ENCODE measurements around the gene MCF2L2. TPM values are rescaled to one million over a fixed set of nuclear protein-coding genes. Genes with fewer than 3 reads are reported as not detected.

Gene MCF2L2
- total and polyA plus RNA-seq, 2 donors from 2014 or later, result 0.32 to 1.7 TPM

DNA sequence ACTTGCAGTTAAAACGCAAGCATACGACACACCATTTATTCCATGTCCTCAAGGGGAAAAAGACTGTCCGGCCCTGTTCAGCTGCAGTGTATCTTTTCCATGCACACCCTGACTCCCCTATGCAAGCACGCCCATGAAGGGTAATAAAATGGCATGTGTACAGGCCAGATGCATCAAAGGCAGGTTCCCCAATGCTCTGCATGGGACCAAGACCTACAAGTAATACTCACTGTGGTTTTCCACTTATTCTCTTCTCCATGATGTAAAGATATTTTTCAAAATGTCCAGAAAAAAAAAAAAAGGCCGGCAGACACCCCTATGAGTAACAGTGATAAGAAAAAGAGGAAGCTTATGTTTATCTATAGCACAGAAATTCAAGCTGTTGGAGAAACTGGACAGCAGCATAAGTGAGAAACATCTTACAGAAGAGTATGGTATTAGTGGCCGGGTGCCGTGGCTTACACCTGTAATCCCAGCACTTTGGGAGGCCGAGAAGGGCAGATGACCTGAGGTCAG is 70.8 kb downstream of the MCF2L2 start:
- peaks cover 0 to 6% (median 0%) of the 10 kb centered on the region in 3 donors for H3K9me3 ChIP-seq (ENCODE audit: control insufficient read depth in 2 of 3, insufficient read depth in 1 of 3, low read length in 3 of 3)
- no peak for FAIRE-seq
- H3K27me3 ChIP-seq (ENCODE audit: control insufficient read depth, insufficient read depth, low read length), result no peaks in the 10 kb centered on the region
- H3K27ac ChIP-seq (ENCODE audit: low read depth in 2 of 2, low read length in 2 of 2), result no peak overlapping the region
- intact Hi-C loops (cut with DNase I), result no loop called here
- TF ChIP-seq, protein P1, sequence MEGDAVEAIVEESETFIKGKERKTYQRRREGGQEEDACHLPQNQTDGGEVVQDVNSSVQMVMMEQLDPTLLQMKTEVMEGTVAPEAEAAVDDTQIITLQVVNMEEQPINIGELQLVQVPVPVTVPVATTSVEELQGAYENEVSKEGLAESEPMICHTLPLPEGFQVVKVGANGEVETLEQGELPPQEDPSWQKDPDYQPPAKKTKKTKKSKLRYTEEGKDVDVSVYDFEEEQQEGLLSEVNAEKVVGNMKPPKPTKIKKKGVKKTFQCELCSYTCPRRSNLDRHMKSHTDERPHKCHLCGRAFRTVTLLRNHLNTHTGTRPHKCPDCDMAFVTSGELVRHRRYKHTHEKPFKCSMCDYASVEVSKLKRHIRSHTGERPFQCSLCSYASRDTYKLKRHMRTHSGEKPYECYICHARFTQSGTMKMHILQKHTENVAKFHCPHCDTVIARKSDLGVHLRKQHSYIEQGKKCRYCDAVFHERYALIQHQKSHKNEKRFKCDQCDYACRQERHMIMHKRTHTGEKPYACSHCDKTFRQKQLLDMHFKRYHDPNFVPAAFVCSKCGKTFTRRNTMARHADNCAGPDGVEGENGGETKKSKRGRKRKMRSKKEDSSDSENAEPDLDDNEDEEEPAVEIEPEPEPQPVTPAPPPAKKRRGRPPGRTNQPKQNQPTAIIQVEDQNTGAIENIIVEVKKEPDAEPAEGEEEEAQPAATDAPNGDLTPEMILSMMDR (IDR thresholded peaks at IDR 0.05; ENCODE audit: borderline replicate concordance, extremely low read depth, insufficient read depth), result no peak
- DNase-seq, result no peak
- H3K4me1 ChIP-seq (ENCODE audit: control insufficient read depth in 2 of 3, insufficient read depth in 2 of 3, low read depth in 1 of 3, low read length in 3 of 3), result no peaks in the 10 kb centered on the region
- no peak overlapping the region for H3K9ac ChIP-seq (ENCODE audit: low read length in 3 of 3)
- H3K36me3 ChIP-seq (ENCODE audit: control insufficient read depth in 2 of 3, insufficient read depth in 3 of 3, low read length in 3 of 3), result no peaks in the 10 kb centered on the region
- H3K4me3 ChIP-seq (ENCODE audit: low read length in 3 of 3), result no peak overlapping the region

DNA sequence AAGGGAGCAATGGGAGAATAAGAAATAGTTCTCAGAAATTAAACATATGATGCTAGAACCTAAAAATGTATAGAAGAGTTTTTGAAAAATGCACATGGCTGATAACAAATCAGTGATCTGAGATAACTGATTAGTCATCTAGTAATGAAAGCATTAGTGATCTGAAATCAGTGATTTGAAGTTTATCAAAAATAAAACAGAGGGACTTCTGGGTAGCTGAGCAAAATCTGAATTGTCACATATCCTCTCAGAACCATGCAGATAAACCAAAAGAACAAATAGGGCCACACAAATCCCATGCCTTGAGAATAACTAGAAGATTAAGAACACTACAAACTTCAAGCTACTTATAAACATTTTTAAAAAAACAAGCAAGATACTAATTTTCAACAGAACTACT is 71.5 kb downstream of the MCF2L2 start:
- Histone ChIP-seq H3K9me3 (ENCODE audit: control insufficient read depth in 2 of 3, insufficient read depth in 1 of 3, low read length in 3 of 3) (peaks cover 0 to 6% (median 0%) of the 10 kb centered on the region in 3 donors), H3K9ac (ENCODE audit: low read length in 3 of 3) (no peak overlapping the region), H3K4me1 (ENCODE audit: control insufficient read depth in 2 of 3, insufficient read depth in 2 of 3, low read depth in 1 of 3, low read length in 3 of 3) (no peaks in the 10 kb centered on the region), H3K27ac (ENCODE audit: low read depth in 2 of 2, low read length in 2 of 2) (no peak overlapping the region), H3K36me3 (ENCODE audit: control insufficient read depth in 2 of 3, insufficient read depth in 3 of 3, low read length in 3 of 3) (no peaks in the 10 kb centered on the region), H3K4me3 (ENCODE audit: low read length in 3 of 3) (no peak overlapping the region), H3K27me3 (ENCODE audit: control insufficient read depth, insufficient read depth, low read length) (no peaks in the 10 kb centered on the region)
- DNase-seq, result no peak
- intact Hi-C loops (cut with DNase I), result no loop called here
- FAIRE-seq, result no peak
- TF ChIP-seq, protein P1 (IDR thresholded peaks at IDR 0.05; ENCODE audit: borderline replicate concordance, extremely low read depth, insufficient read depth), result no peak

DNA sequence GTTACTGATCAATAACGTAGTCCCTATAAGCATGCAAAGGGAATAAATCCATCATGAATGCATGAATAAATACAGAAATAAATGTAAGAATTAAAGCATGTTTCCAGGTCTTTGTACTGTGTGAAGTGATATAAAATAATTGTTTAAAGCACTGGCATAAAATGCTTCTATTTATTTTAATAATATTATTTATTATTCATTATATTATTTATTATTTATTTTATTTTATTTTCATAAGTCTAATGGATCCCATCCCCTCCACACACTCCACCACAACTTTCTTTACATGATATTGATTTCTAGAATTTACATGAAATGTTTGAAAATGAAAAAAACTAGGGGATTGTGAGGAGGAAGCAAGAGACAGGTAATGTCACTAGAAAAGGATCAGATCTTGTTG is 73.5 kb downstream of the MCF2L2 start:
- no peak overlapping the region for H3K9ac ChIP-seq (ENCODE audit: low read length in 3 of 3)
- intact Hi-C loops (cut with DNase I), result no loop called here
- TF ChIP-seq, protein P1 (IDR thresholded peaks at IDR 0.05; ENCODE audit: borderline replicate concordance, extremely low read depth, insufficient read depth), result no peak
- H3K4me1 ChIP-seq (ENCODE audit: control insufficient read depth in 2 of 3, insufficient read depth in 2 of 3, low read depth in 1 of 3, low read length in 3 of 3), result no peaks in the 10 kb centered on the region
- no peak overlapping the region for H3K27ac ChIP-seq (ENCODE audit: low read depth in 2 of 2, low read length in 2 of 2)
- no peaks in the 10 kb centered on the region for H3K36me3 ChIP-seq (ENCODE audit: control insufficient read depth in 2 of 3, insufficient read depth in 3 of 3, low read length in 3 of 3)
- H3K9me3 ChIP-seq (ENCODE audit: control insufficient read depth in 2 of 3, insufficient read depth in 1 of 3, low read length in 3 of 3), result peaks cover 0 to 6% (median 0%) of the 10 kb centered on the region in 3 donors
- no peaks in the 10 kb centered on the region for H3K27me3 ChIP-seq (ENCODE audit: control insufficient read depth, insufficient read depth, low read length)
- H3K4me3 ChIP-seq (ENCODE audit: low read length in 3 of 3), result no peak overlapping the region
- FAIRE-seq (no peak), DNase-seq (no peak)

- DNase-seq, result no peak
- TF ChIP-seq, protein P1 (IDR thresholded peaks at IDR 0.05; ENCODE audit: borderline replicate concordance, extremely low read depth, insufficient read depth), result no peak
- Histone ChIP-seq H3K27me3 (ENCODE audit: control insufficient read depth, insufficient read depth, low read length) (no peaks in the 10 kb centered on the region), H3K4me1 (ENCODE audit: control insufficient read depth in 2 of 3, insufficient read depth in 2 of 3, low read depth in 1 of 3, low read length in 3 of 3) (no peaks in the 10 kb centered on the region), H3K9me3 (ENCODE audit: control insufficient read depth in 2 of 3, insufficient read depth in 1 of 3, low read length in 3 of 3) (peaks cover 0 to 6% (median 0%) of the 10 kb centered on the region in 3 donors), H3K9ac (ENCODE audit: low read length in 3 of 3) (no peak overlapping the region), H3K27ac (ENCODE audit: low read depth in 2 of 2, low read length in 2 of 2) (no peak overlapping the region), H3K36me3 (ENCODE audit: control insufficient read depth in 2 of 3, insufficient read depth in 3 of 3, low read length in 3 of 3) (no peaks in the 10 kb centered on the region), H3K4me3 (ENCODE audit: low read length in 3 of 3) (no peak overlapping the region)
- FAIRE-seq, result no peak
- intact Hi-C loops (cut with DNase I), result no loop called here
Measured at GRCh38 chr3:183354325-183354831, 74.0 kb downstream of the MCF2L2 start.

Data from kidney (tissue), 14 donors.